Mucosa of stomach (tissue), 1 donor: Measurements from ENCODE around the gene RPL27.

ENCODE experiments used
- H3K27me3 ChIP-seq: one replicate; pipeline ENCODE4 v1.7.0; 2013; ENCODE audit warnings: mild to moderate bottlenecking, low read length; ENCODE audit not compliant: control insufficient read depth, insufficient read depth
- H3K36me3 ChIP-seq: one replicate; pipeline ENCODE4 v1.7.0; 2013; ENCODE audit warnings: low read length; ENCODE audit not compliant: control insufficient read depth, insufficient read depth
- H3K4me1 ChIP-seq: one replicate; pipeline ENCODE4 v1.7.0; 2013; ENCODE audit warnings: mild to moderate bottlenecking, low read length; ENCODE audit not compliant: control insufficient read depth, insufficient read depth
- H3K4me3 ChIP-seq: one replicate; pipeline ENCODE4 v1.7.0; 2013; ENCODE audit warnings: low read length
- H3K9ac ChIP-seq: one replicate; pipeline ENCODE4 v1.7.0; 2013; ENCODE audit warnings: mild to moderate bottlenecking, low read length, moderate library complexity
- H3K9me3 ChIP-seq: one replicate; pipeline ENCODE4 v1.7.0; 2013; ENCODE audit warnings: mild to moderate bottlenecking, low read length, moderate library complexity; ENCODE audit not compliant: control insufficient read depth
- donor health status: Pancreatic carcinoma.

RPL27 gene

DNA sequence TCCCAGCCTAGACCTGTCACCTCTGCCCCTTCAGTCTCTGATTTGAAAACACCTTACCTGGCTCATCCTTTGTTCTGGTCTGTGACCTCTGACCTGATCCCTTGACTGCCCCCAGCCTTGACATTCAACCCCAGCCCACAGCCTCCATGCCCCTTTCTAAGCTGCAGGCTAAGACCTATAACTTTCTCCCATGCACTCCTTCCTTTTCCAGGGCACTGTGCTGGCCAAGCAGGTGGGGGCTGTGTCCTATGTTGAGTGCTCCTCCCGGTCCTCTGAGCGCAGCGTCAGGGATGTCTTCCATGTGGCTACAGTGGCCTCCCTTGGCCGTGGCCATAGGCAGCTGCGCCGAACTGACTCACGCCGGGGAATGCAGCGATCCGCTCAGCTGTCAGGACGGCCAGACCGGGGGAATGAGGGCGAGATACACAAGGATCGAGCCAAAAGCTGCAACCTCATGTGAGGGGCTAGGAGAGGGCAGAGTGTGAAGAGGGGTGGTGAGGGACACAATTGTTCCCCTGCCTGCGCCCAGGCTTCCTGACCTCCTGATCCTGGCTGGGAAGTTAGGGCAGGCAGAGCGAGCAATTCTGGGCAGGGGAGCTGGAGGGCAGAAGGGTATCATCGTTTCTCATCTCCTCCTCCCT lies 30.1 kb downstream of the RPL27 start:
- H3K27me3 ChIP-seq: no peaks in the 10 kb centered on the region
- no peak overlapping the region for H3K9ac ChIP-seq
- H3K4me3 ChIP-seq: no peak overlapping the region
- H3K9me3 ChIP-seq: no peaks in the 10 kb centered on the region
- H3K36me3 ChIP-seq: no peaks in the 10 kb centered on the region
- H3K4me1 ChIP-seq: peaks cover 7% of the 10 kb centered on the region

DNA sequence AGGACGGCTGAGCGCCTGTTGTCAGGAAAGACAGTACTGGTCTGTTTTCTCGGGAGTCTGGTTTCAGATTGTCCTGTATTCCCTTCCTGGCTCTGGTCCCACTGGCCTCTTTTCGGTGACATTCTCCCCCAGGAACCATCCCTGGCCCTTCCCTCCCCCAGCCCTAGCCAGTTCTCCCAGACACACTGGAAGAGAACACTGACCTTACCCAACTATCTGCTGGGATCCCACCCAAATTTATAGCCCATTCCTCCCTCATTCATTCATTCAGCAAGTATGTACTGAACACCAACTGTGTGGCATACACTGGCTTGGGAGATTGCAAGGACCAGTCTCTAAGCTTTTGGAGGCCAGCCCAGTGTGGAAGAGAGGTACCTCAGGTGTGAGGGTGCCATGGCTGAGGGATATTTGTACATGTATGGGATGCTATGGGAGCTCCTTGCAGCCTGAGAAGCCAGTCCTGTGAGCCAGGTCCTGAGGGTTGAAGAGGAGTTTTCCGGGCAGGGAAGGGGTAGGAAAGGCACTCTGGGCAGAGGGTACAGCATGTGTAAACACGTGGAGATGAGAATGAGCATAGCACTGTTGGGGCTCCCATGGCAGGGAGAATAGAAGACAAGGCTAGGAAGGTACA lies 32.0 kb downstream of the RPL27 start:
- Histone ChIP-seq H3K9me3 (no peaks in the 10 kb centered on the region), H3K9ac (no peak overlapping the region), H3K36me3 (no peaks in the 10 kb centered on the region), H3K4me3 (no peak overlapping the region), H3K27me3 (no peaks in the 10 kb centered on the region), H3K4me1 (no peaks in the 10 kb centered on the region)

DNA sequence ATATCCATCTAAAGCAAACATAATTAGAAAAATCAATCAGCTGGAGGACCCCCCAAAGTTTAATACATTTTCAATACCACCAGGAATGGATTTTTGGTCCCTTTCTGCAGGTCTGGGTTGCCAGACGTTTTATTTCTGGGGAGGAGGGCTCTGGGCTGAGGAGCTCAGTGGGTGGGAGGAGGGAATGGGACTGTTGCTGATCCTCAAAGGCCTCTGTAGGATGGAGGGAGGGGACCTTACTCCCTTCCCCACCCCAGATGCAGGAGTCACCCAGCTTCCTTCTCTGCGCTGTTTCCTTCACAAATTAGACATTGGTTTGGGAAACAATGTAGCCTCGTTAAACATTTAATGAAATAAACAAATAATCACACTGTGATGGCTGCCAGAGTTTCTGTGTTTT lies 33.4 kb downstream of the RPL27 start:
- no peaks in the 10 kb centered on the region for H3K9me3 ChIP-seq
- no peak overlapping the region for H3K9ac ChIP-seq
- H3K4me1 ChIP-seq: no peaks in the 10 kb centered on the region

DNA sequence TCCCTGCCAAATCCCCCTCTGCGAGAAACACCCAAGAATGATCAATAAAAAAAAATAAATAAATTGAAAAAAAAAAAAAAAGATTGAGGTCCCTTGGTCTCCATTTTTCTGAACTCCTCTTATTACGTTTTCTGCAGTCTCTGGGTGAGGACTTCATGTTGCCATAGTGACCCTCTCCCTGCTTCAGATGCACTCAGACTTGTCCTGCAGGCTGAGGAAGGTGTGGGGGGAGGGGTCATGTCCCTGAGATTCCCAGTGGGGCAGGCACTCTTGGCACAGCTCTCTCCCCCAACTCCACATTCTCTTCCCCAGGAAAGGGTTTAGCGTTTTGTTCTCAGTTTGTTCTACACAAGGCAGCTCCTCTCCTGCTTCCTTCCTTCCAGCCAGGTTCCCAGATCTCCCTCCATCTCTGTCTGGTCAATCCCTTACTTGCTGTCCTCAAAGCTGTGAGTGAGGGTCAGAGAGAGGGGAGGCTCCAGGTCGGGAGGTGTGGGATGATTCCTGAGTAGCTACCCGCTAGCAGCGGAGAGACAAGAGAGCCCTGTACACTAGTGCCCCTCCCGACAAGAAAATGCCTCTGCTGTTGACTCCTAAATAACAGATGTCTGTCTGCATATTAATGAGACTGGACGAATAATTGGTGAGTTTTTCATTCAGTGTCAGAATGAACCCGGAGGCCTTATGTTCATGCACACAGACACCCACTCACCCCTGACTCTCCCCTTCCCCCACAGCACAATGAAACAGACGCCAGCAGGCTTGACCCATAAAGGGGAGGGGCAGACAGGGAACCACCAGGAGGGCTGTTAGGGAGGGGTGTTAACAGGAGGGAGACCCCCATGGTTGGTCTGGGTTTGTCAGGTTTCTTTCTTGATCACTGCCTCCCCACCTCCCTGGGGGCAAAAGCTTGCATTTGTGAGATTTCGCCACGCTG lies 36.0 kb downstream of the RPL27 start:
- H3K9ac ChIP-seq: no peak overlapping the region
- H3K4me1 ChIP-seq: no peaks in the 10 kb centered on the region
- H3K4me3 ChIP-seq: no peak overlapping the region

More for the DNA sequence above, 33.4 kb downstream of the RPL27 start:
- no peaks in the 10 kb centered on the region for H3K27me3 ChIP-seq
- H3K36me3 ChIP-seq: no peaks in the 10 kb centered on the region
- no peak overlapping the region for H3K4me3 ChIP-seq

DNA sequence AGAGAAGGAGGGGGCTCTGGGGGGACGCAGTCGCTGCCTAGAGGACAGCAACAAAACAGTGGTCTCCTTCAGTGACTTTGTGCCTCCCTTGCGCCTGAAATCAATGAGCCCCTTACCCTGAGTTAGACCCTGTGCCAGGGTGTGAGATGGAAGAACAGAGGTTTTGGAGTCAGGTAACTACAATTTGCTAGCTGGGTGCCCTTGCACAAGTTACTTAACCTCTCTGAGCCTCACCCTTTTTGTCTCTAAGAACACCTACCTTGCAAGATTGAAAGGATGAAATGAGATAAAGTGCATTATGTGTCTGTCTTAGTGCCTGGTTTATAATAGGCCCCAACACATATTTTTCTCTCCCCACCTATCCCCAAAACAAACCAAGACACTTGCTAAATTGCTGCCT lies 36.7 kb downstream of the RPL27 start:
- no peak overlapping the region for H3K9ac ChIP-seq
- no peaks in the 10 kb centered on the region for H3K36me3 ChIP-seq
- H3K4me1 ChIP-seq: no peaks in the 10 kb centered on the region
- no peaks in the 10 kb centered on the region for H3K27me3 ChIP-seq
- no peaks in the 10 kb centered on the region for H3K9me3 ChIP-seq
- H3K4me3 ChIP-seq: no peak overlapping the region

More for the DNA sequence above, 36.0 kb downstream of the RPL27 start:
- Histone ChIP-seq H3K9me3 (no peaks in the 10 kb centered on the region), H3K27me3 (no peaks in the 10 kb centered on the region), H3K36me3 (no peaks in the 10 kb centered on the region)

DNA sequence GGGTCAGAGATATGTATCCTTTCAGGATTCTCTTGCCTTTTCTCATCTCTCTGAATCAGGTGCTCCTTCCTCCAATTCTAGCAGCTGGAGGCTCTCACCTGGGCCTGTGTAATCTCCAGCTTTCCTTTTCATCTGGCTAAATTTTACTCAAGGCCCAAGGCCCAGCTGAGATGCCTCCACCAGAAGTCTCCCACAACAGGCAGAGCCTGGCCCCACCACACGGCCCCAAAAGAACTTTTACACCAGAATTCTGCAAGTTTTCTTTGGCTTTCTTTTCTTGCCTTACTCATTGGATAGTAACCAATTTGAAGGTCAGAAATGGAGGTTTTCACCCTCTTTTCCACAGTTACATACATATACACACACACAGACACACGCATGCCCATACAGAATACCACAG lies 41.4 kb downstream of the RPL27 start:
- H3K4me1 ChIP-seq: peaks cover 5% of the 10 kb centered on the region
- no peaks in the 10 kb centered on the region for H3K27me3 ChIP-seq
- H3K9ac ChIP-seq: no peak overlapping the region
- no peak overlapping the region for H3K4me3 ChIP-seq
- no peaks in the 10 kb centered on the region for H3K36me3 ChIP-seq
- H3K9me3 ChIP-seq: no peaks in the 10 kb centered on the region

DNA sequence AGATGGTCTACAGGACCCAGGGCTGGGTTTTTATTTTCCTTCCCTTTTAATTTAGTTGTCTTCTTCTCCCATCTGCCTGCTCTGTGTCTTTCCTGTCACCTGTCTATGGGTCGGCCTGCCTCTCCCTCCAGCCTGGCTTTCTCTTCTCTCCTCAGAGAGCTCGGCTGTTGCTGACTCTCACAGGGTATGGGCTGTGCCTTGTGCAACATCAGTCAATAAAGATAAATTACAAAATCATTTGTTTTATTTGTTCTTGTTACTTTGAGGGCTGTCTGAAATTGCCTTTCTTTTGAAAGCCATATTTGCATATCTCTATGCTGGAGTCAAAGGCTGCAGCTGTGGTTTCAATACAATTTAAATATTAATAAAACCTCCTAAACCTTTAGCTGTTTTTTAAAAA lies 42.4 kb downstream of the RPL27 start:
- peaks cover 5% of the 10 kb centered on the region for H3K4me1 ChIP-seq
- no peaks in the 10 kb centered on the region for H3K27me3 ChIP-seq
- no peak overlapping the region for H3K4me3 ChIP-seq
- no peaks in the 10 kb centered on the region for H3K36me3 ChIP-seq
- H3K9ac ChIP-seq: peak overlapping the region; percentile 3
- no peaks in the 10 kb centered on the region for H3K9me3 ChIP-seq

DNA sequence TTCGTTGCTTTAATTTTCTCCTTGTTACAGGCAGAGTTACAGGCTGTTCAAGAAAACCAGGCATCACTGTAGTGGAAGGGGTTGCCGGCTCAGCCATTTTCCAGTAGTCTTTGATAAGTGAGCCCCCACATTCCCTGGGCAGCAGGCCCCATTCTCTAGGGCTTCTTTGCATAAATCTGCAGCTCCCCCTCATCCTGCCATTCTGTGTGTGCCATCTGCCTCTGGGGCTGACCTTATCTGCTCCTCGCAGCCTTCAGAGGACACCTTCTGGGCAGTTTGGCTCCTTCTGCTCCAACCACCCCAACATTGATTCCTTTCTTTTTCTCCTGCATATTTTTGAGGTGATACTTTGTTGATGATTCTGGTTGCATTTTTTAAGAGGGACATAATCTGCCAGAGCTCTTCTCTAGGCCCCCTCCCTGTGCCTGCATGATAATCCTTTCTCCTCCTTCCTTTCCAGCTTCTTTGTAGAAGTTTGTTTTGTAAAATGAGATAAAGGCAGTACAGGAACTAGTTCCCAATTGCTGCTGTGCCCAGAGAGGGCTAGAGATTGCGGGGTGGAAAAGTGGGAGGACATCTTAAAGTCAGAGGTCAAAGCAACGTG lies 43.9 kb downstream of the RPL27 start:
- Histone ChIP-seq H3K9me3 (no peaks in the 10 kb centered on the region), H3K4me3 (no peak overlapping the region), H3K36me3 (no peaks in the 10 kb centered on the region), H3K9ac (no peak overlapping the region), H3K4me1 (peaks cover 5% of the 10 kb centered on the region), H3K27me3 (no peaks in the 10 kb centered on the region)

DNA sequence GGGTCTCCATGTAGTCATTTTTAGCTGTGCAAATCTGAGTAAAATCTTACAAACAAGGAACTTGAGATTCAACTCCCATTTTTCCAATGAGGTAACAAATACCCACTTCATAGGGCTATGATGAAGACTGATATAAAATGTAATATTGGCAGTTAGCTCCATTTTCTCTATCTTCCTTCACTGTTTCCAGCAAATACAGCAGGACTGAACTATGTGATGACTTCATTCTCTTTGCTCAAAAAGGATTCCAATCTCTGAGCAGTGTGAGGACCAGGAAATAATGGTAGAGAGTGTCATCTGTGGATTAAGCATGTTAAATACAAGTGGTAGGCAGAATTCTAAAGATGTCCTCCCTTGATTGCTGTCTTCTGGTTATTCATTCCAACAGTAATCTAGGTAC lies 45.1 kb downstream of the RPL27 start:
- H3K4me3 ChIP-seq: no peak overlapping the region
- H3K4me1 ChIP-seq: peaks cover 5% of the 10 kb centered on the region
- H3K9me3 ChIP-seq: no peaks in the 10 kb centered on the region
- H3K9ac ChIP-seq: no peak overlapping the region
- H3K36me3 ChIP-seq: no peaks in the 10 kb centered on the region
- H3K27me3 ChIP-seq: no peaks in the 10 kb centered on the region

DNA sequence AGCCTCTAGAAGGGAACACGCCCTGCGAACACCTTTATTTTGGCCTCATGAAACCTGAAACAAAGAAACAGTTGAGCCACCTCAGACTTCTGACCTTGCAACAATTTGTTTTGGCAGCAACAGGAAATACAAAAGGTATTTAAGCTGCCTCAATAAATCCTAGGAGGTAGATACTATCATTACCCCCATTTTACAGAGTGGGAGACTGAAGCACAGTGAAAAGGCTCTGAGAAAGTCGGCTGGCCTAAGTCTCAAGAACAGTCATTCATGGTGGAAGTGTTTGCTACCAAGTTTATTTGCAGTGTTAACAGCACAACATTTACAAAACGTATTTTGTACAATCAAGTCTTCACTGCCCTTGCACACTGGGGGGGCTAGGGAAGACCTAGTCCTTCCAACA lies 45.8 kb downstream of the RPL27 start:
- H3K9ac ChIP-seq: no peak overlapping the region

DNA sequence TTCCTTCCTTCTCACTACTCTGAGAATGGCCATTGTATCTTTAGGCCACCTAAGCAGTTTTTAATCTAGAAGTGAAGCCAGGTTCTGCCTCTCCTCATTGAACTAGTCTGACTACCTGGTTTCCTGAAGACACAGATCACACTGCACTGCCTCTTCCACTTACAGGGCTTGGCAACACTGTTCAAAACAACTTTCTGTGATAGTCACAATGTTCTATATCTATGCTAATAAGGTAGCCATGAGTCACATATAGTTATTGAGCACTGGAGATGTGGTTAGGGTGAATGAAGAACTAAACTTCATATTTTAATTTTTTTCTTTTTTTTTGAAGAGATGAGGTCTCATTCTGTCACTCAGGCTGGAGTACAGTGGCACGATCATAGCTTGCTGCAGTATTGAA lies 53.8 kb downstream of the RPL27 start:
- H3K27me3 ChIP-seq: no peaks in the 10 kb centered on the region
- no peak overlapping the region for H3K4me3 ChIP-seq
- H3K9me3 ChIP-seq: no peaks in the 10 kb centered on the region

More for the DNA sequence above, 45.8 kb downstream of the RPL27 start:
- no peaks in the 10 kb centered on the region for H3K27me3 ChIP-seq
- no peak overlapping the region for H3K4me3 ChIP-seq
- peaks cover 5% of the 10 kb centered on the region for H3K4me1 ChIP-seq
- H3K36me3 ChIP-seq: no peaks in the 10 kb centered on the region
- H3K9me3 ChIP-seq: no peaks in the 10 kb centered on the region

More for the DNA sequence above, 53.8 kb downstream of the RPL27 start:
- H3K36me3 ChIP-seq: no peaks in the 10 kb centered on the region
- no peak overlapping the region for H3K9ac ChIP-seq
- no peaks in the 10 kb centered on the region for H3K4me1 ChIP-seq
